ENCODE results near the gene TGM5.

DNA sequence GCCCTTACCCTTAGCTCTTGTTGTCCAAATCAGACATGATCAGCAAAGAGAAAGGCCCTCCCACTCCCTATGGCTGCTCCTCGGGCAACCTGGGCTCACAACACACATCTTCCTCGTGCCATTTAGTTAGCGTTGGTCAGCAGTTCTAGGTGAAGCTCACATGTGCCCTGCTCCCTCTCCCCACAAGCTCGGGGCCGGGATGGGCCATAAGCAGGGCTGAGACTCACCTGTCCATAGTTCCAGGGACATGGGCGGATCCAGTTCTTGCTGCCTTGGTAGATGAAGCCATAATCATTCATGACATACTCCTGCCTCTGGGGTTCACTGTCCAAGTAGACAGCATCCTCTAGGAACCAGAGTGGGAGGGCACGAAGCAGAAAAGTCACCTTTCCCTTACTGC, 10.4 kb downstream of the TGM5 start:
- TF ChIP-seq SPI1 (IDR thresholded peaks at IDR 0.05; ENCODE audit: low read depth, low read length), result no peak
- TF ChIP-seq TAF1 (IDR thresholded peaks at IDR 0.05; ENCODE audit: low read depth, low read length), result no peak
- TF ChIP-seq POLR2AphosphoS5 (IDR thresholded peaks at IDR 0.05; ENCODE audit: low read depth, low read length), result no peak
- TF ChIP-seq POLR2A (IDR thresholded peaks at IDR 0.05; ENCODE audit: low read depth, low read length), result no peak
- TF ChIP-seq PAX5 (IDR thresholded peaks at IDR 0.05; ENCODE audit: insufficient read depth, low read length, severe bottlenecking), result no peak

Data from GM12891 (cell line).